ENCODE data around the gene SUPT4H1.

SUPT4H1 gene

GRCh38 chr17:58338841-58339754 lies 12.9 kb downstream of the SUPT4H1 start:
- peak; percentile 97 for DNase-seq

DNA sequence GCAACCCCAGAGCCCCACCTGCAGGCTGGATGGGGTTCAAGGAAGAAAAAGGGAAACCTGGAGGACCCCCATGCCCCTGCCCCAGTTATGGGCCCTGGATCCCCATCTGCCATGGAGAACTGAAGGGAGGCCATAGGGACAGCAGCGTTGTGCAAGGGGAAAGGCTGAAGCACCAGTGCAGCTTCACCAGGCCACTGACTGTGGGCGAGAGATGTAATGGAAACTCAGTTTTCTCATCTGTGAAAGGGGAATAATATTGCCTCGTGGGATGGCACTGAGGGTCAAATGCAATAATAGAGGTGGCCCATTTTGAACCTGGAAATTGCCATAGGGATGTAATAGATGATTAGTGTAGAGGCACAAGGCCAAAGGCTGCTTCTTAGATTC lies 13.6 kb downstream of the SUPT4H1 start:
- DNase-seq, result no peak

DNA sequence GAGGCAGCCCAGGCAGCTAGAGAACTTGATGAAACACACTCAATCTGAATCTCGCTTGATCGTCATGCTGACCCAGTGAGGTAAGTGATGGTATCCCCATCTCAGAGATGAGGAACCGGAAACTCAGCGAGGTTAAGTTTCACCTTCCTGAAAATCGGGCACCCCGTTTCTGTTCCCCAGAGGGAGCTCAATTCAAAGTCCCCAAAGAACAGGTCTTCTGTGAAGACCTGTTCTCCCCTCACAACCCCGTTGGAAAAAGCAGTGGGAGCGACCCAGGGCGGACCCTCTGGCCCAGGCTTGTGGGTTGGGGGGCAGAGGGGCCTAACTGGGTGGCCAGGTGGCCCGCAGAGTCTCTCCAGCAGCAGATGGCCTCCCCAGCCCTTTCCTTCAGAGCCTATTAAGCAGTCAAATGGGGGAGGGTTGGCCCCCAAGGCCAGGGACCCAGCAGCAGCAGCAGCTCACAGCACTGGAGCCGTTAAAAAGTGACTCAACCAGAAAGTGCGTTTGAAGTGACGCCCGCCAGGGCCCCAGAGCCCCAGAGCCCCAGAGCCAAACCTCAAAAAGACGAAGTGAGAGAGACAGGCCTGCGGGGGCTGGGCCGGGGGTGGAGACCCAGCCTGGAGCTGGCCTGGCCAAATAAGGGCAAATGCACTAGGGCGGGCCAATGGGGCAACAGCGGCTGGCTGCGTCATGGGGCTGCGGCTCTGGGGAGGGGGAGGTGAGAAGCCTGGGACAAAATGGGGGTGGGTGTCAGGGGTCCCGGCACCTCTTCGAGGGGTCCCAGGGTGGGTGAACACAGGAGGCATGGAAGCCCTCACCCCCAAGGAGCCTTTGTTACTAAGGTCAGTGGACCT lies 14.2 kb downstream of the SUPT4H1 start:
- DNase-seq, result peak; percentile 99

GRCh38 chr17:58337210-58337599 lies 14.8 kb downstream of the SUPT4H1 start:
- DNase-seq, result no peak

GRCh38 chr17:58336456-58337209 lies 15.4 kb downstream of the SUPT4H1 start:
- DNase-seq, result peak; percentile 35

- DNase-seq, result no peak
These were observed 16.1 kb downstream of the SUPT4H1 start for GRCh38 chr17:58335779-58336455.

GRCh38 chr17:58335061-58335731 lies 16.8 kb downstream of the SUPT4H1 start:
- DNase-seq, result no peak

DNA sequence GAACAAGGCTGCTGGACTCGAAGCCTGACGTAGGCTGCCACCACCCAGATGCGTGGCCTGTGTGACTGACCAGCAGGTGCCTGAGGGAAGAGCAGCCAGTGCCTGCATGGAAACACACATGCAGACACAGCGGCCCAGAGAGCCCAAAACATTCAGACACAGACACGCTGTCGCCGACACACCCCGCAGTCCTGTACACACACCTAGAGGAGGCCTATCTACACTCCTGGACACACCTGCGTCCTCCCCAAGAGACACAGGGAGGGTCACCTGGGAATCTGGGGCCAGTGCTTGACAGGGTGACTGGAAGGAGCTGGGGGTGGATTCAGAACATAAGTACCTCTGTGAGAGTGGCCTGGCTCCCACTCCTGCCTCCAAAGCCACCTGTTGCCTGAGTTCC lies 17.3 kb downstream of the SUPT4H1 start:
- DNase-seq, result no peak

DNA sequence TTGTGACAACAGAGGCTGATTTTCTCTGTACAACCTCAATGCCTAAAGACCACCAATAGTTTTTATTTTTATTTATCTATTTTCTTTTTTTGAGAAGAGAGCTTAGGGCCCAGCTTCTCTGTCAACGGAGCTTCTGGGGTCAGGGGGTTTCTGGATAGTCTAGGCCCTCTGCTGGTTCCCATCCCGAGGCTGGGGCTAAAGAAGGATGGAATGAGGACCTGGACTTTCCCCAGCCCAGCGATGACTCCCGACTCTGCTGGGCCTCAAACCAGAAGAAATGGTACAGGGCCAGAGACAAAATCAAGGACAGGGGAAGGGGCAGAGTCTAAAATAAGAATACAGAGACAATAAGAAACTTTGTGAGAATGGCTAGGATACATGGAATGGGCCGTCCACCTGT lies 17.7 kb downstream of the SUPT4H1 start:
- DNase-seq, result no peak

GRCh38 chr17:58333736-58334207 lies 18.2 kb downstream of the SUPT4H1 start:
- DNase-seq, result no peak

DNA sequence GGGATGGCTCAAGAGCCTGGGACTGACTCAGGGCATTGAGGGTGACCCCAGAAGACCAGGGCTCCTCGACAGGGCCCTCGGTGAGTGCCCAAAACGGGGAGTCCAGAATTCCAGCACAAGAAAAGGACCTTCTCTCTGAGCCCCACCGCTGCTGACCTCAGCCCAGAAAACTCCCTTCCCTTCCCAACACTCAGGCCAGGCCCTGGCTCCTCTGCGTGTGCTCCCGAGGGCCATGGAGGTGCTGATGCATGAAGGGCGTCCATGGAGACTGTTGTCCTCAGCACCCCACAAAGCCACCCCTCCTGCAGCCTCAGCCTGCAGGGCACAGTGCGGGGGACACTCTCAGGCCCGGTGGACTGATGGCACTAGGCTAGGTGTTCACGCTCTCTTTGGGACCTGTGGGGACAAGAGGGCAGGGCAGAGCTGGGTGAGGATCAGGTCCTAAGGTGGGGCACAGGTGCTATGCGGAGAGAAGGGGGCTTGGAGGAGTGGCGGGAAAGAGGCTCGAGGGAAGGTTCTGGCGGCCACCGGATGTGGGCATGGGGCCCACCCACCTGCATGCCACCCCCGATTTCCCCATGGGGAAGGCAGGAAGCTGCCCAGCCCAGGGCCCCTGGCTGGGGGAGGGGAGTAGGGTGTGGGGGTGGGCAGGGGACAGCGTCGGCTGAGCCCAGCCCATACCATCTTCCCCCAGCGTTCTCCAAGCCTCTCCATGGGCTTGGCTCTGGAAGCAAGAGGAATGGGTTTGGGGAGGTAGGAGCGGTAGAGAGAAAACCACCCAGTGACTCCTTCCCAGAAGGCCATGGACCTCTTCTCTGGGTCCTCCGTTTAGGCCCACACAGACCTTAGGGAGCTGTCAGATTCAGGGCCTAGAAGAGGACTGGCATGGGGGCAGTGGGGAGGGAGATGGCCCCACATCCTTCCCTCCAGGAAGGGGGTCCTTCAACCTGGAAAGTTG lies 18.9 kb downstream of the SUPT4H1 start:
- DNase-seq, result no peak

GRCh38 chr17:58331815-58332777 lies 19.9 kb downstream of the SUPT4H1 start:
- no peak for DNase-seq

GRCh38 chr17:58330997-58331814 lies 20.8 kb downstream of the SUPT4H1 start:
- DNase-seq, result peak; percentile 56

- DNase-seq, result no peak
These were observed 21.4 kb downstream of the SUPT4H1 start for GRCh38 chr17:58330538-58330996.

DNA sequence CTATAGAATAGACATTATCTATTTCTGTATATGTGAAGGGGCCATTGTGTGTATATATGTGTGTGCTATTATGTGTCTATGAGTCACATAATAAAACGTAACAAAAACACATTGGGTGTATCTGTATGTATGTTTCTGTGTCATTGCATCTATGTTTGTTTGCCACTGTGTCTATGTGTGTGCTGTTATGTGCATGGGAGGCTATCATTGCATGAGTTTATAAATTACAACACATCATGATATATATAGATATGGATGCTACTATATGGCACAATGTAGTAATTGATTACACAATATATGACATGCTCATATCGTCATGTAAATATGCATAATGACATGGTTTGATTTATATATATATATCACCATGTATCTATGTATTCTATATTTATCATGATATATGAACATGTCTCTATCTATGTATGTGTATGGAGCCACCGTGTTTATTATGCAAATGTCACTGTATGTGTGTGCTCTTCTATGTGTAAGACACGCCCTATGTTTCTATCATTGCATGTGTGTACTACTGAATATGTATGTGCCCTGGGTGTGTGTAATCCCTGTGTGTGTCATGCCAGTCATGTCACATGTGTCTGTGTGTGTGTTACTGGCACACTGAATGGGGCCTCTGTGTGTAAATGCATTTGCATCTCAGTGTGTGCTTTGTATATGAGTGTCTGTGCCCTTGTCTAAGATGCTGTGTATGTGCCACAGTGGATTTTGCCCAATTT lies 22.0 kb downstream of the SUPT4H1 start:
- no peak for DNase-seq

- no peak for DNase-seq
These were observed 22.8 kb downstream of the SUPT4H1 start for GRCh38 chr17:58329035-58329809.
